Gastrocnemius medialis (tissue), 4 donors: ENCODE data around the gene F13B. TPM values are rescaled to one million over a fixed set of nuclear protein-coding genes. Genes with fewer than 3 reads are reported as not detected.

ENCODE experiments used
- ATAC-seq, 2 donors: fragments of 150-250 bp; one replicate each; pipeline ENCODE4 v1.9.1; 2016
- DNase-seq, 2 donors: peaks; one replicate each; pipeline ENCODE4 v3.0.0-alpha.2; 2019
- H3K27ac ChIP-seq, 4 donors: fragments of 200-600 bp; sonication (generic); 1 replicate in 1 of 4; 2 replicates in 3 of 4; pipeline ENCODE4 v1.5.1; 2016 to 2018; ENCODE audit warnings: mild to moderate bottlenecking in 2 of 4, moderate library complexity in 1 of 4
- H3K27me3 ChIP-seq, 3 donors: fragments of 200-600 bp; sonication (generic) in 2 of 3; 1 replicate in 1 of 3; 2 replicates in 2 of 3; pipeline versions ENCODE4 v1.5.1 to v1.6.0; 2016 to 2019; ENCODE audit warnings: mild to moderate bottlenecking in 1 of 3, moderate library complexity in 1 of 3
- H3K36me3 ChIP-seq, 2 donors: fragments of 200-600 bp; sonication (generic) in 1 of 2; one replicate each; pipeline ENCODE4 v1.5.1; 2017 to 2018
- H3K4me1 ChIP-seq, 2 donors: fragments of 200-600 bp; sonication (generic) in 1 of 2; one replicate each; pipeline ENCODE4 v1.5.1; 2016 to 2017; ENCODE audit warnings: mild to moderate bottlenecking in 2 of 2
- H3K4me3 ChIP-seq, 4 donors: fragments of 200-600 bp; sonication (generic) in 3 of 4; 1 replicate in 1 of 4; 2 replicates in 3 of 4; pipeline ENCODE4 v1.5.1; 2016 to 2019; ENCODE audit warnings: mild to moderate bottlenecking in 2 of 4
- H3K9me3 ChIP-seq, 3 donors: fragments of 200-600 bp; sonication (generic) in 2 of 3; 1 replicate in 1 of 3; 2 replicates in 2 of 3; pipeline ENCODE4 v1.5.1; 2016 to 2019
- CTCF ChIP-seq, 5 experiments: fragments of 450-650 bp in 3 of 5; fragments of 200-600 bp in 2 of 5; sonication (generic) in 2 of 5; IDR thresholded peaks in 4 of 5; conservative IDR thresholded peaks in 1 of 5; 1 replicate in 4 of 5; 2 replicates in 1 of 5; pipeline ENCODE4 v1.5.1; 2016 to 2019; ENCODE audit warnings: antibody characterized with exemption in 5 of 5, mild to moderate bottlenecking in 3 of 5, moderate library complexity in 3 of 5
- POLR2A ChIP-seq, 2 donors: fragments of 450-650 bp; IDR thresholded peaks; one replicate each; pipeline ENCODE4 v1.6.1; 2017; ENCODE audit warnings: antibody characterized with exemption in 2 of 2, mild to moderate bottlenecking in 2 of 2, moderate library complexity in 2 of 2
- in situ Hi-C, 4 donors: fragments of 200-750 bp; cut with MboI; loops; one replicate each; pipeline versions ENCODE4 v1.15.0 to v1.8.0; 2017; ENCODE audit warnings: low sequenced_read_pairs in 4 of 4
- intact Hi-C: fragments of 100-400 bp; cut with DNase I; formaldehyde crosslinking; loops from one replicate; pipeline ENCODE4 v1.15.1; 2023; ENCODE audit warnings: low total_unique reads
- total RNA-seq, 4 donors: library from RNA; depleted of rRNA; stranded (reverse); fragments of >200 nt; gene quantifications; one replicate each; pipeline versions ENCODE4 v1.1.0 to v1.2.3, GENCODE V29; 2016

F13B gene
- total RNA-seq, 4 donors from 2014 or later: not detected

GRCh38 chr1:197092491-197093023 is 25.5 kb upstream of the F13B start:
- no peak for ATAC-seq
- intact Hi-C loops: no loop called here

GRCh38 chr1:197083474-197083873 is 16.4 kb upstream of the F13B start:
- Histone ChIP-seq H3K27me3 (no peaks in the 10 kb centered on the region), H3K4me3 (no peak overlapping the region), H3K4me1 (no peaks in the 10 kb centered on the region), H3K27ac (no peak overlapping the region), H3K9me3 (no peaks in the 10 kb centered on the region), H3K36me3 (no peaks in the 10 kb centered on the region)
- no peak for DNase-seq
- TF ChIP-seq POLR2A (IDR thresholded peaks at IDR 0.05) (no peak), CTCF (IDR thresholded peaks at IDR 0.05 in 4 of 5, conservative IDR thresholded peaks at IDR 0.05 in 1 of 5) (no peak)
- ATAC-seq: no peak
- intact Hi-C loops: no loop called here
- in situ Hi-C loops: no loop called here

More at GRCh38 chr1:197092491-197093023, 25.5 kb upstream of the F13B start:
- no peak overlapping the region for H3K4me3 ChIP-seq
- H3K27ac ChIP-seq: no peak overlapping the region
- H3K9me3 ChIP-seq: no peaks in the 10 kb centered on the region
- no peaks in the 10 kb centered on the region for H3K36me3 ChIP-seq
- in situ Hi-C loops: no loop called here
- no peaks in the 10 kb centered on the region for H3K27me3 ChIP-seq
- H3K4me1 ChIP-seq: no peaks in the 10 kb centered on the region
- TF ChIP-seq POLR2A (IDR thresholded peaks at IDR 0.05) (no peak), CTCF (IDR thresholded peaks at IDR 0.05 in 4 of 5, conservative IDR thresholded peaks at IDR 0.05 in 1 of 5) (no peak)
- no peak for DNase-seq

GRCh38 chr1:197081117-197081753 is 14.2 kb upstream of the F13B start:
- no peak for DNase-seq
- intact Hi-C loops: no loop called here

DNA sequence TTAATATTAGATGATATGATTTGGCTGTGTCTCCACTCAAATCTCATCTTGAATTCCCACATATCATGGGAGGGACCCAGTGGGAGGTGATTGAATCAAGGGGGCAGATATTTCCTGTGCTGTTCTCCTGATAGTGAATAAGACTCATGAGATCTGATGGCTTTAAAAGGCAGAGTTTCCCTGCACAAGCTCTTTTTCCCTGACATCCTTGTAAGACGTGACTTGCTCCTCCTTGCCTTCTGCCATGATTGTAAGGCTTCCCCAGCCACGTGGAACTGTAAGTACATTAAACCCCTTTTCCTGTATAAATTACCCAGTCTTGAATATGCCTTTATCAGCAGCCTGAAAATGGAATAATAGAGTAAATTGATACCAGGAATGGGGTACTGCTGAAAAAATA is 13.3 kb upstream of the F13B start:
- Histone ChIP-seq H3K27me3 (no peaks in the 10 kb centered on the region), H3K9me3 (no peaks in the 10 kb centered on the region), H3K36me3 (no peaks in the 10 kb centered on the region), H3K4me1 (no peaks in the 10 kb centered on the region), H3K27ac (no peak overlapping the region), H3K4me3 (no peak overlapping the region)
- ATAC-seq (no peak), DNase-seq (no peak)
- in situ Hi-C loops: no loop called here
- intact Hi-C loops: no loop called here
- TF ChIP-seq CTCF (IDR thresholded peaks at IDR 0.05 in 4 of 5, conservative IDR thresholded peaks at IDR 0.05 in 1 of 5): no peak
- TF ChIP-seq POLR2A (IDR thresholded peaks at IDR 0.05): no peak

More at GRCh38 chr1:197081117-197081753, 14.2 kb upstream of the F13B start:
- TF ChIP-seq POLR2A (IDR thresholded peaks at IDR 0.05) (no peak), CTCF (IDR thresholded peaks at IDR 0.05 in 4 of 5, conservative IDR thresholded peaks at IDR 0.05 in 1 of 5) (no peak)
- no peak for ATAC-seq
- Histone ChIP-seq H3K4me3 (no peak overlapping the region), H3K4me1 (no peaks in the 10 kb centered on the region), H3K36me3 (no peaks in the 10 kb centered on the region), H3K27me3 (no peaks in the 10 kb centered on the region), H3K9me3 (no peaks in the 10 kb centered on the region), H3K27ac (no peak overlapping the region)
- in situ Hi-C loops: no loop called here
